IMR-90 (cell line): ENCODE data around the gene PPP1R3F.

Source experiments
- CEBPB ChIP-seq: IDR thresholded peaks from 2 replicates; pipeline ENCODE4 v1.6.1; 2012; ENCODE audit warnings: low read depth, low read length, improper control_type of control experiment
- CHD1 ChIP-seq: IDR thresholded peaks from 2 replicates; pipeline ENCODE4 v1.6.1; 2012; ENCODE audit warnings: low read depth, low read length, improper control_type of control experiment
- CTCF ChIP-seq: conservative IDR thresholded peaks from 2 replicates; pipeline ENCODE4 v1.5.1; 2012; ENCODE audit warnings: mild to moderate bottlenecking, low read depth, low read length, improper control_type of control experiment
- ELK1 ChIP-seq: fragments of 150-350 bp; IDR thresholded peaks from 2 replicates; pipeline ENCODE4 v1.6.1; 2016; ENCODE audit warnings: low read depth, mild to moderate bottlenecking, low read length, moderate library complexity, borderline replicate concordance
- FOS ChIP-seq: fragments of 150-350 bp; IDR thresholded peaks from 2 replicates; pipeline ENCODE4 v1.6.1; 2016; ENCODE audit warnings: low read depth, low read length
- MAFK ChIP-seq: IDR thresholded peaks from 2 replicates; pipeline ENCODE4 v1.6.1; 2012; ENCODE audit warnings: low read depth, low read length, improper control_type of control experiment
- MAZ ChIP-seq: IDR thresholded peaks from 2 replicates; pipeline ENCODE4 v1.6.1; 2012; ENCODE audit warnings: low read depth, mild to moderate bottlenecking, low read length, improper control_type of control experiment, moderate library complexity, borderline replicate concordance
- MXI1 ChIP-seq: IDR thresholded peaks from 2 replicates; pipeline ENCODE4 v1.6.1; 2012; ENCODE audit warnings: low read depth, mild to moderate bottlenecking, low read length, moderate library complexity, borderline replicate concordance
- POLR2A ChIP-seq: IDR thresholded peaks from 2 replicates; pipeline ENCODE4 v1.6.1; 2012; ENCODE audit warnings: mild to moderate bottlenecking, low read depth, low read length
- RAD21 ChIP-seq: IDR thresholded peaks from 2 replicates; pipeline ENCODE4 v1.6.1; 2012; ENCODE audit warnings: low read length, improper control_type of control experiment
- RCOR1 ChIP-seq: IDR thresholded peaks from 2 replicates; pipeline ENCODE4 v1.6.1; 2012; ENCODE audit warnings: mild to moderate bottlenecking, low read length, improper control_type of control experiment; ENCODE audit not compliant: insufficient replicate concordance
- RFX5 ChIP-seq: IDR thresholded peaks from 2 replicates; pipeline ENCODE4 v1.8.0; 2012; ENCODE audit warnings: low read depth, mild to moderate bottlenecking, low read length, moderate library complexity
- SMC3 ChIP-seq: fragments of 150-350 bp; IDR thresholded peaks from 2 replicates; pipeline ENCODE4 v1.6.1; 2016; ENCODE audit warnings: low read depth, mild to moderate bottlenecking, antibody characterized with exemption, low read length, moderate library complexity
- USF2 ChIP-seq: fragments of 150-350 bp; IDR thresholded peaks from 2 replicates; pipeline ENCODE4 v1.6.1; 2017; ENCODE audit warnings: mild to moderate bottlenecking, antibody characterized with exemption, low read length, low read depth

- TF ChIP-seq CTCF: no peak
- TF ChIP-seq POLR2A: no peak
- TF ChIP-seq CEBPB: no peak
- no peak for TF ChIP-seq MAZ
- no peak for TF ChIP-seq MXI1
- no peak for TF ChIP-seq SMC3
- TF ChIP-seq CHD1: no peak
- TF ChIP-seq RAD21: no peak
- TF ChIP-seq RCOR1: no peak
- no peak for TF ChIP-seq USF2
- TF ChIP-seq ELK1: no peak
- no peak for TF ChIP-seq FOS
- TF ChIP-seq RFX5: no peak
- no peak for TF ChIP-seq MAFK
These were observed 49.5 kb upstream of the PPP1R3F start for GRCh38 chrX:49220100-49220499.
